SU-DHL-6 (cell line): Measurements from ENCODE around the gene CNTN6.

Experiments
- H2AFZ ChIP-seq: fragments of 200-600 bp; sonication (generic); 2 replicates; pipeline ENCODE4 v1.6.1; 2014; ENCODE audit warnings: low read depth, mild to moderate bottlenecking, moderate library complexity, mixed read lengths, antibody characterized with exemption, low read length; ENCODE audit not compliant: severe bottlenecking
- H3F3A ChIP-seq: fragments of 200-600 bp; shearing (Covaris generic); 2 replicates; pipeline ENCODE4 v1.6.0; 2016; ENCODE audit warnings: antibody characterized with exemption, mild to moderate bottlenecking; ENCODE audit not compliant: insufficient read depth
- H3K27ac ChIP-seq: fragments of 200-600 bp; sonication (generic); 2 replicates; pipeline ENCODE4 v1.5.1; 2016; ENCODE audit warnings: low read depth, mild to moderate bottlenecking, low read length, moderate library complexity, mixed read lengths
- H3K27me3 ChIP-seq: fragments of 200-600 bp; sonication (generic), shearing (Covaris generic); 2 replicates; pipeline ENCODE4 v1.6.0; 2014; ENCODE audit warnings: mild to moderate bottlenecking, low read length
- H3K36me3 ChIP-seq: fragments of 200-600 bp; sonication (generic); 2 replicates; pipeline ENCODE4 v1.6.1; 2014; ENCODE audit warnings: mild to moderate bottlenecking, low read length, mixed read lengths
- H3K4me2 ChIP-seq: fragments of 300-600, 200-600 bp; shearing (Covaris generic), sonication (generic); 2 replicates; pipeline ENCODE4 v1.6.0; 2014; ENCODE audit warnings: low read length, low read depth, mild to moderate bottlenecking; ENCODE audit not compliant: poor library complexity, severe bottlenecking
- H3K4me3 ChIP-seq: fragments of 200-600 bp; sonication (generic); 2 replicates; pipeline ENCODE4 v1.5.1; 2014; ENCODE audit warnings: antibody characterized with exemption, low read length, mild to moderate bottlenecking, mixed read lengths; ENCODE audit not compliant: insufficient read depth, poor library complexity, severe bottlenecking
- H3K79me2 ChIP-seq: fragments of 200-600 bp; sonication (generic); 2 replicates; pipeline ENCODE4 v1.6.1; 2014; ENCODE audit warnings: mild to moderate bottlenecking, low read length, moderate library complexity; ENCODE audit not compliant: insufficient read depth
- H3K9ac ChIP-seq: fragments of 200-600 bp; sonication (generic); 2 replicates; pipeline ENCODE4 v1.7.0; 2014; ENCODE audit warnings: mild to moderate bottlenecking, low read length
- H3K9me2 ChIP-seq: fragments of 200-600 bp; sonication (generic); replicated peaks from 2 replicates; pipeline ENCODE4 v1.6.1; 2014; ENCODE audit warnings: low read length; ENCODE audit not compliant: insufficient read depth
- H3K9me3 ChIP-seq: fragments of 200-600 bp; sonication (generic); 2 replicates; pipeline ENCODE4 v1.6.1; 2014; ENCODE audit warnings: low read length, mixed read lengths; ENCODE audit not compliant: insufficient read depth
- H4K20me1 ChIP-seq: fragments of 200-600 bp; sonication (generic); 2 replicates; pipeline ENCODE4 v1.6.1; 2014; ENCODE audit warnings: low read depth, mild to moderate bottlenecking, antibody characterized with exemption, low read length, moderate library complexity, mixed read lengths
- EZH2phosphoT487 ChIP-seq: fragments of 200-600 bp; sonication (generic), shearing (Covaris generic); conservative IDR thresholded peaks from 2 replicates; pipeline ENCODE4 v1.6.1; 2018; ENCODE audit warnings: mild to moderate bottlenecking, antibody characterized with exemption, low read length, moderate library complexity, mixed read lengths
- TF ChIP-seq, protein P1 (sequence below): fragments of 200-600 bp; sonication (generic); IDR thresholded peaks from one replicate; pipeline ENCODE4 v1.5.1; 2017; ENCODE audit warnings: antibody characterized with exemption, mild to moderate bottlenecking, low read length, moderate library complexity; ENCODE audit not compliant: insufficient read depth, poor library complexity, severe bottlenecking

Gene CNTN6

DNA sequence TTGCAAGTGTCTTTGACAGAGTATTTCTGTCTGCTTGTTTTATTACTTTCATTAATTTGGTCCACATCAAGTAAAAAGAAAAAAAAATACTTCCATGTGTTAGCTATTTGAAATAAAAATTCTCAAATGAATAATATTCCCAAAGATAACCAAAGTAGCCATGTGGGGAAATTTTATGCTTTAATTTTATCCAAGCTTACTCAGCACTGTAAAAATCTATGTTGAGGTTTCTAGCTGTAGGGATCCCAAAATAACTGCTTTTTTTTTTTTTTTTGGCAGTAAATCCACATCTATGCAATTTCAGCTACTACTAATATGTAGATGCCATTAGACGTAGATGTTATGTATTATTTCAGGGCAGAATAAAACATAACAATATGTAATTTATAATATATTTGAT, 35.4 kb upstream of the CNTN6 start:
- no peaks in the 10 kb centered on the region for H3K27me3 ChIP-seq
- no peaks in the 10 kb centered on the region for H3K9me3 ChIP-seq
- H3K27ac ChIP-seq, result no peak overlapping the region

DNA sequence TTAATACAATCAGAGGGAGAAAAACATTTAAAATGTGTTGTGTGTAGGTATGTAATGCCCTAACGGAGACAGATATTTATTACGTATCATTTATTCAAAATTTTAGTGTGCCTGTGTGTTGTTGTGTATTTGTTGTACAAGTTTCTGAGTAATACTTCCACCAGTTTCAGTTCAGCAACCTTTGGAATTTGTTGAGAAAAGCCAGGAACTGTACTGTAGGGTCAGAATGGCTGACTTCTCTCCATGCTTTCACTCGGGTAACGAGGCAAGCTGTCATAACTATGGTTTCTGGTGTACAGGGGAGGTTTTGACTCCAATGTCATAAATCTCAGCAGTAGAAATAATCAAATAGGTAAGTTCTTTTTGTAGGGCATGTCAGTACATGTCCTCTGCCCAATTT, 23.8 kb upstream of the CNTN6 start:
- Histone ChIP-seq H3K27ac (no peak overlapping the region), H3K4me2 (no peak overlapping the region), H3F3A (no peaks in the 10 kb centered on the region), H3K9me3 (no peaks in the 10 kb centered on the region), H3K79me2 (no peaks in the 10 kb centered on the region), H3K9me2 (no peaks in the 10 kb centered on the region), H3K9ac (no peak overlapping the region), H3K36me3 (no peaks in the 10 kb centered on the region), H3K4me3 (no peak overlapping the region), H4K20me1 (no peaks in the 10 kb centered on the region), H3K27me3 (no peaks in the 10 kb centered on the region), H2AFZ (no peak overlapping the region)
- TF ChIP-seq, protein P1, sequence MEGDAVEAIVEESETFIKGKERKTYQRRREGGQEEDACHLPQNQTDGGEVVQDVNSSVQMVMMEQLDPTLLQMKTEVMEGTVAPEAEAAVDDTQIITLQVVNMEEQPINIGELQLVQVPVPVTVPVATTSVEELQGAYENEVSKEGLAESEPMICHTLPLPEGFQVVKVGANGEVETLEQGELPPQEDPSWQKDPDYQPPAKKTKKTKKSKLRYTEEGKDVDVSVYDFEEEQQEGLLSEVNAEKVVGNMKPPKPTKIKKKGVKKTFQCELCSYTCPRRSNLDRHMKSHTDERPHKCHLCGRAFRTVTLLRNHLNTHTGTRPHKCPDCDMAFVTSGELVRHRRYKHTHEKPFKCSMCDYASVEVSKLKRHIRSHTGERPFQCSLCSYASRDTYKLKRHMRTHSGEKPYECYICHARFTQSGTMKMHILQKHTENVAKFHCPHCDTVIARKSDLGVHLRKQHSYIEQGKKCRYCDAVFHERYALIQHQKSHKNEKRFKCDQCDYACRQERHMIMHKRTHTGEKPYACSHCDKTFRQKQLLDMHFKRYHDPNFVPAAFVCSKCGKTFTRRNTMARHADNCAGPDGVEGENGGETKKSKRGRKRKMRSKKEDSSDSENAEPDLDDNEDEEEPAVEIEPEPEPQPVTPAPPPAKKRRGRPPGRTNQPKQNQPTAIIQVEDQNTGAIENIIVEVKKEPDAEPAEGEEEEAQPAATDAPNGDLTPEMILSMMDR, result no peak
- no peak for TF ChIP-seq EZH2phosphoT487

More for the DNA sequence above, 35.4 kb upstream of the CNTN6 start:
- Histone ChIP-seq H3K9ac (no peak overlapping the region), H3K79me2 (no peaks in the 10 kb centered on the region), H2AFZ (no peak overlapping the region), H3K4me3 (no peak overlapping the region), H3F3A (no peaks in the 10 kb centered on the region), H3K4me2 (no peak overlapping the region), H3K9me2 (no peaks in the 10 kb centered on the region), H4K20me1 (no peaks in the 10 kb centered on the region), H3K36me3 (no peaks in the 10 kb centered on the region)
- no peak for TF ChIP-seq EZH2phosphoT487
- TF ChIP-seq, protein P1, result no peak

DNA sequence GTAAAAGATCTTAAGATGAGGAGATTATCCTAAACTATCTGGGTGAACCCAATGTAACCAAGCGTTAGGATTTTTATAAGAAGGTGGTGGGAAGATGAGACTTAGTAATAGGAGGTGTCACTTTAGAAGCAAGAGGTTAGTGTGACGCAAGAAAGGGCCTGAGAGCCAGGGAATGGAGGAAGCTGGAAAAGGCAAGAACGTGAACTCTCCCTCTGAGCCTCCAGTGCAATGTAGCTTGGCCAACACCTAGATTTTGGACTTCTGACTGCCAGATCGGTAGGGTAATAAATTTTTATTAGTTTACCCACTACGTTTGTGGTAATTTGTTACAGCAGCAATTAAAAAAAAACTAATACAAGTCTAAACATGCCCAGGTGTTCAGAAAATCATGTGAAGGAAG, 20.8 kb upstream of the CNTN6 start:
- H3K4me3 ChIP-seq, result no peak overlapping the region
- TF ChIP-seq, protein P1, result no peak
- H4K20me1 ChIP-seq, result no peaks in the 10 kb centered on the region

DNA sequence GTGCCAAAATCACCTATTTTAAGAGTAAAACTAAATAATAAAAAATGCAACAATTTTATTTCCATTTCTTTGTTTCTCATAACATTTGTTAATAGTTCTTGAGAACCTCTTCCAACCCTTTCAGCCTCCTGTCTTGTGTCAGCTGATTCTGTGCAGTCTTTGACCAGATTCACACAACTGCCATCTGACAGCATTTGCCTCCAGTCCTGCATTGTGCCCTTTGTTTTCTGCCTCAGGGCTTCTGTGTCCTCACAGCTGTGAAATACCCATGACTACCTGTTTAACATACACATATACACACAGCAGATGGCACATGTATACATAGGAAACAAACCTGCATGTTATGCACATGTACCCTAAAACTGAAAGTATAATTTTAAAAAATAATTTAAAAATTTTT, 13.2 kb upstream of the CNTN6 start:
- no peaks in the 10 kb centered on the region for H3K9me2 ChIP-seq
- no peaks in the 10 kb centered on the region for H3K9me3 ChIP-seq
- no peaks in the 10 kb centered on the region for H3K27me3 ChIP-seq
- no peaks in the 10 kb centered on the region for H3K79me2 ChIP-seq
- H2AFZ ChIP-seq, result no peak overlapping the region
- H3K27ac ChIP-seq, result no peak overlapping the region
- H3K4me3 ChIP-seq, result no peak overlapping the region
- no peaks in the 10 kb centered on the region for H3F3A ChIP-seq
- TF ChIP-seq, protein P1, result no peak
- TF ChIP-seq EZH2phosphoT487, result no peak
- H3K36me3 ChIP-seq, result no peaks in the 10 kb centered on the region
- H3K9ac ChIP-seq, result no peak overlapping the region
- no peak overlapping the region for H3K4me2 ChIP-seq
- no peaks in the 10 kb centered on the region for H4K20me1 ChIP-seq

More for the DNA sequence above, 20.8 kb upstream of the CNTN6 start:
- no peak overlapping the region for H3K4me2 ChIP-seq
- no peaks in the 10 kb centered on the region for H3K36me3 ChIP-seq
- no peaks in the 10 kb centered on the region for H3K79me2 ChIP-seq
- no peaks in the 10 kb centered on the region for H3K9me3 ChIP-seq
- H3K27ac ChIP-seq, result no peak overlapping the region
- H2AFZ ChIP-seq, result no peak overlapping the region
- H3K27me3 ChIP-seq, result no peaks in the 10 kb centered on the region
- no peak overlapping the region for H3K9ac ChIP-seq
- no peaks in the 10 kb centered on the region for H3F3A ChIP-seq
- H3K9me2 ChIP-seq, result no peaks in the 10 kb centered on the region
